Measurements from ENCODE around the gene ZNF880.

ZNF880 gene

DNA sequence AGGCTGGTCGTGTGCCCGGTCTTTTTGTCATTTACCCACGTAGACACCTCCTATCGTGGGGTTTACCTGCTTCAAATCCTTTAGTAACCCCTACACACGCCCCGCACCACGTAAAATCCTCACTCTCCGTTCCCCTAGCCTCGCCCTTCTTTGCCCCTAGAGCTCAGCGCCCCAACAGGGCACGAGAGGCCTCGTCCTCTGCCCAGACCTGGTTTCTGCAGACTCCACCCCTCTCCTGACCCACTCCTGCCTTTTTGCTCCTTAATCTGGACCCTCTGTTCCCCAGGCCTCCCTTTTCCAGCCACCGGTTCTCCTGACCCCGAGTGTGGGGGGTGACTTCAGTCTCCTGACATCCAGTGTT, 28.3 kb downstream of the ZNF880 start:
- Mint-ChIP-seq H3K4me1 (ENCODE audit: low read depth) (peaks cover 17% of the 10 kb centered on the region), H3K27me3 (no peaks in the 10 kb centered on the region), H3K9me3 (peaks cover 44% of the 10 kb centered on the region), H3K4me3 (peak overlapping the region; percentile 86), H3K36me3 (ENCODE audit: low read depth) (peaks cover 77% of the 10 kb centered on the region), H3K27ac (peak overlapping the region; percentile 86)

DNA sequence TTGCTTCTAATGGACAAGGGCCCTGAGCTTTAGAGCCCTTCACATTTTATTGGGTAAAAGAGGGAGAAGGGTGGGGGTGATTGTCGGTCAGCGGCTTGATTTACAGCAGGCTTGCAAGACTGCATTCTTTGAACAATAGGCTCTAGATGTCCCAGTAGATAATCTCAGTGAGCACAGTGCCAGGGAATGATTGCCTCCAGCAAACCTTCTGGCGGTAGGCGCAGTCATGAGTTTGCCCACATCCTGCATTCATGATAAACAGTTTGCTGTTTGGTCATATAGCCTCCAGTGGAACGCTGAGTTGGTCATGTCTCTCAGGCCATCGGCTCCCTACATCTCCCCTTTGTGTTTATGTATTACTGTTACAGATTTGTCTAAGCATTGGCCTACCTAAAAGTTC, 40.6 kb downstream of the ZNF880 start:
- H3K4me1 Mint-ChIP-seq (ENCODE audit: low read depth), result no peaks in the 10 kb centered on the region
- peaks cover 91% of the 10 kb centered on the region for H3K36me3 Mint-ChIP-seq (ENCODE audit: low read depth)
- no peak overlapping the region for H3K4me3 Mint-ChIP-seq
- peaks cover 55% of the 10 kb centered on the region for H3K9me3 Mint-ChIP-seq
- H3K27ac Mint-ChIP-seq, result no peak overlapping the region
- no peaks in the 10 kb centered on the region for H3K27me3 Mint-ChIP-seq

GRCh38 chr19:52415711-52416110, 46.0 kb downstream of the ZNF880 start:
- no peaks in the 10 kb centered on the region for H3K4me1 Mint-ChIP-seq (ENCODE audit: low read depth)
- H3K9me3 Mint-ChIP-seq, result peaks cover 63% of the 10 kb centered on the region
- H3K36me3 Mint-ChIP-seq (ENCODE audit: low read depth), result peaks cover 48% of the 10 kb centered on the region

GRCh38 chr19:52428937-52429336, 59.2 kb downstream of the ZNF880 start, which contains the start of gene ZNF534:
ZNF534 (plus strand) TSS chr19:52429148; CDS start chr19:52431475, 2,327 bp downstream.
- H3K4me3 Mint-ChIP-seq, result no peak within 1 kb of the TSS
- peaks cover 35% of the 10 kb centered on the region for H3K9me3 Mint-ChIP-seq
- H3K36me3 Mint-ChIP-seq (ENCODE audit: low read depth), result peaks cover 14% of the 10 kb centered on the region
- H3K27ac Mint-ChIP-seq, result no peak within 1 kb of the TSS
- H3K27me3 Mint-ChIP-seq, result no peaks in the 10 kb centered on the region
- H3K4me1 Mint-ChIP-seq (ENCODE audit: low read depth), result no peaks in the 10 kb centered on the region

More at GRCh38 chr19:52415711-52416110, 46.0 kb downstream of the ZNF880 start:
- Mint-ChIP-seq H3K4me3 (no peak overlapping the region), H3K27ac (no peak overlapping the region), H3K27me3 (no peaks in the 10 kb centered on the region)
